ENCODE measurements around the gene ABCB6.

DNA sequence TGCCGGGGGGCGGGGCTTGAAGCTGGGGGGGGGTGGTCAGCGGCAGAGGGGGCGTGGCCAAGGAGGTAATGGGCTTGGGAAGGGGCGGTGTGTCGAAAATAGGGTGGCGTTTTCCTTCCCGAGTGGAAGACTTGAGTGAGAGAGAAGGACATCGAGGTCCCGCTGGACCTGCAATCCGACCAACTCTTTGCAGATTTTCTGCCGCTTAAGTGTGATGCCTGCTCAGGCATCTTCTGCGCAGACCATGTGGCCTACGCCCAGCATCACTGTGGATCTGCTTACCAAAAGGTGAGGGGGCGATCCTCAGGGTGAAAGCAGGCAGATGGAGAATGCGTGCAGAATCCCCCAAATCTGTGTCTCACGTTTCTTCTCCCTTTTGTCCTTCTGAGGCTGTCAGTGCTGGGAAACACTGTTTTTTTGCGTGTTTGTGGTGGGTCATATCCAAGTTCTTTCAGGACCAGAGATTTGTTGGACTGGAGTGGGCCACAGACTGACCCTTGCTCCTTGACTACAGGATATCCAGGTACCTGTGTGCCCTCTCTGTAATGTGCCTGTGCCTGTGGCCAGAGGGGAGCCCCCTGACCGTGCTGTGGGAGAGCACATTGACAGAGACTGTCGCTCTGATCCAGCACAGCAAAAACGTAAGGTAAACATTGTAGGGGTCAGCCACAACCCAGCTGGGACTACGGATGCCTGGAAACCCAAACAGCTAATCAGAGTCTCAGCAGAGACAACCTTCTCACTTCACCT, 11.4 kb downstream of the ABCB6 start:
- TF ChIP-seq, protein P1, sequence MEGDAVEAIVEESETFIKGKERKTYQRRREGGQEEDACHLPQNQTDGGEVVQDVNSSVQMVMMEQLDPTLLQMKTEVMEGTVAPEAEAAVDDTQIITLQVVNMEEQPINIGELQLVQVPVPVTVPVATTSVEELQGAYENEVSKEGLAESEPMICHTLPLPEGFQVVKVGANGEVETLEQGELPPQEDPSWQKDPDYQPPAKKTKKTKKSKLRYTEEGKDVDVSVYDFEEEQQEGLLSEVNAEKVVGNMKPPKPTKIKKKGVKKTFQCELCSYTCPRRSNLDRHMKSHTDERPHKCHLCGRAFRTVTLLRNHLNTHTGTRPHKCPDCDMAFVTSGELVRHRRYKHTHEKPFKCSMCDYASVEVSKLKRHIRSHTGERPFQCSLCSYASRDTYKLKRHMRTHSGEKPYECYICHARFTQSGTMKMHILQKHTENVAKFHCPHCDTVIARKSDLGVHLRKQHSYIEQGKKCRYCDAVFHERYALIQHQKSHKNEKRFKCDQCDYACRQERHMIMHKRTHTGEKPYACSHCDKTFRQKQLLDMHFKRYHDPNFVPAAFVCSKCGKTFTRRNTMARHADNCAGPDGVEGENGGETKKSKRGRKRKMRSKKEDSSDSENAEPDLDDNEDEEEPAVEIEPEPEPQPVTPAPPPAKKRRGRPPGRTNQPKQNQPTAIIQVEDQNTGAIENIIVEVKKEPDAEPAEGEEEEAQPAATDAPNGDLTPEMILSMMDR (IDR thresholded peaks at IDR 0.05) = no peak
- TF ChIP-seq POLR2AphosphoS5 (IDR thresholded peaks at IDR 0.05) = no peak
- TF ChIP-seq POLR2A (IDR thresholded peaks at IDR 0.05) = no peak

Measured in breast epithelium (tissue), 3 donors.